Stimulated activated CD4-positive, alpha-beta T cell treated with anti-CD3 and anti-CD28 coated beads, Interleukin-4, amount 100 ng/mL, for 1 hour (primary cell): ENCODE data around the gene SIRT6.
"Not testable (repeated sequence)": the region's sequence is repeated elsewhere in the genome, so short reads cannot be mapped to it uniquely, and the experiment has no call there.

Experiments
- DNase-seq: peaks from one replicate; pipeline ENCODE4 v3.0.0-alpha.2; 2020

Gene SIRT6

GRCh38 chr19:4182084-4182810, at the start of gene SIRT6, which contains the start of gene ANKRD24:
Gene SIRT6, minus strand, starts transcription at chr19:4182563. Its CDS starts 24 bp downstream, at chr19:4182539.
Gene ANKRD24, plus strand, starts transcription at chr19:4182689. Its CDS starts 3,737 bp downstream, at chr19:4186426.
- peak; percentile 97 for DNase-seq

GRCh38 chr19:4232139-4232538, 49.8 kb upstream of the SIRT6 start:
- not testable (repeated sequence) for DNase-seq

- not testable (repeated sequence) for DNase-seq
These were observed 49.2 kb upstream of the SIRT6 start for GRCh38 chr19:4231521-4231920.

- DNase-seq, result not testable (repeated sequence)
These were observed 47.9 kb upstream of the SIRT6 start for GRCh38 chr19:4230237-4230636.

- peak; percentile 62 for DNase-seq
These were observed 47.0 kb upstream of the SIRT6 start, which contains the start of gene EBI3 for GRCh38 chr19:4229179-4229931. Gene EBI3, plus strand, starts transcription at chr19:4229523. Its CDS starts 28 bp downstream, at chr19:4229551.

- no peak for DNase-seq
These were observed 46.4 kb upstream of the SIRT6 start for GRCh38 chr19:4228765-4229178.

- no peak for DNase-seq
These were observed 45.4 kb upstream of the SIRT6 start for GRCh38 chr19:4227771-4228170.

- DNase-seq, result no peak
These were observed 43.5 kb upstream of the SIRT6 start for GRCh38 chr19:4225885-4226284.

GRCh38 chr19:4224470-4224869, 42.1 kb upstream of the SIRT6 start:
- no peak for DNase-seq

- no peak for DNase-seq
These were observed 37.8 kb upstream of the SIRT6 start for GRCh38 chr19:4220188-4220587.

- not testable (repeated sequence) for DNase-seq
These were observed 36.2 kb upstream of the SIRT6 start for GRCh38 chr19:4218523-4218922.

- no peak for DNase-seq
These were observed 35.3 kb upstream of the SIRT6 start for GRCh38 chr19:4217429-4218264.

GRCh38 chr19:4216846-4217245, 34.5 kb upstream of the SIRT6 start:
- no peak for DNase-seq

GRCh38 chr19:4215807-4216206, 33.4 kb upstream of the SIRT6 start:
- no peak for DNase-seq

GRCh38 chr19:4213116-4213515, 30.8 kb upstream of the SIRT6 start:
- no peak for DNase-seq

- no peak for DNase-seq
These were observed 27.9 kb upstream of the SIRT6 start for GRCh38 chr19:4210166-4210731.

GRCh38 chr19:4208385-4209094, 26.2 kb upstream of the SIRT6 start:
- DNase-seq, result no peak

- DNase-seq, result no peak
These were observed 24.6 kb upstream of the SIRT6 start for GRCh38 chr19:4206818-4207484.

GRCh38 chr19:4201798-4202197, 19.4 kb upstream of the SIRT6 start:
- DNase-seq, result no peak

GRCh38 chr19:4200940-4201542, 18.7 kb upstream of the SIRT6 start:
- DNase-seq, result no peak

- DNase-seq, result no peak
These were observed 17.4 kb upstream of the SIRT6 start for GRCh38 chr19:4199699-4200293.
